ELR (cell line): ENCODE data around the gene HCRTR2.
"Not testable (repeated sequence)": the region's sequence is repeated elsewhere in the genome, so short reads cannot be mapped to it uniquely, and the experiment has no call there.

ENCODE experiments used
- DNase-seq: peaks from one replicate; pipeline ENCODE4 v3.0.0-alpha.2; 2015; ENCODE audit warnings: low read depth

Gene HCRTR2

DNA sequence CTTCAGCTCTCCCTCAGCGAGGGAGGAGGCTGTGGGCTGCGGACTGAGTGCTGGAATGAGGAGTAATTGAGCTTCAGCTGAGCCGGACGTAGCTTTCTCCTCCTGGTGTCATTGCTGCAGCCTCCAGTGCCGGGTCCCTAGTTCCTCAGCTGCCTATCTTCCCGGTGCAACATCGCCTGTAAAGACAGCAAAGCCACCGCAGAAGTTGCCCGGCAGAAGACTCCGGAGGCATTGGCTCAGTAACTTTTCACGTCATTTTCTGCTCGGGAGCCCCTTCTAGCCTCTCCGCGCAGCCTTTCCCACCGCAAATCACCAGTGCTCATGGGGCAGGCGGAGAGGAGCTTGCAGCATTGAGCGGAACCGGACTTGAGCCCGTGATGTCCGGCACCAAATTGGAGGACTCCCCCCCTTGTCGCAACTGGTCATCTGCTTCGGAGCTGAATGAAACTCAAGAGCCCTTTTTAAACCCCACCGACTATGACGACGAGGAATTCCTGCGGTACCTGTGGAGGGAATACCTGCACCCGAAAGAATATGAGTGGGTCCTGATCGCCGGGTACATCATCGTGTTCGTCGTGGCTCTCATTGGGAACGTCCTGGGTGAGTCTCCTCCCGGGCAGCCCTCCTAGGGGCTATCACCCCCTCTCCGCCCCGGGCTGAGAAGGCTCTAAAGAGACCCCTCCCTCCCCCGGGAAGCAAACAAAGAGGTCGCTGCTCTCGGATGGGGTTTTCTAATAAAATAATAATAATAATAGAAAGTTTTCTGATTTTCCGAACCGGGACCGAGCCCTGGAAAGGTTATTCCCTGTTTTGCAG, at the start of gene HCRTR2:
HCRTR2 (plus strand) TSS at position 305 of the 816 bp plus-strand sequence; CDS start at position 378, 73 bp downstream.
- DNase-seq: peak; percentile 9

DNA sequence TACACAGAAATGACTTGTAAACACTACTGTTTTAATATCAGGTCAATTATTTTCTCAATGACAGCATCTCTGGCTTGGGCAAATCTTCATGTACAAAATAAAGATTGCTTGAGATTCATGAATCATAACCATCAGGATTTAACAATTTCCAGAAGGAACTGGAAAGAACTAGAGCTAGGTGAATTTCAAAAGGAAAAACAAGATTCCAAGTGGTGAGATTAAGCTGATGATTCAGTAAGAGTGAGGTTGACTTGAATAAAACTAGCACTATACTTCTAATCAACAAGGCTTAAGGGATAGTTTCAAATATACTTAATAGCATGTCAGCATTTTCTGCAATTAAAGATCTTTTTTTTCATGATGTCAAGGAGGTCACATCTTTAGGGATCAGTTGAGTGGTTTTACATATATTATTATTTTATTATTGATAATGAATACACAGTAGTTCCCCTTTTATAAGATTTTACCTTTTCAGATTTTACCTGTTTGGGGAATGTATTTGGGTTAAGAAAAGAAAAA, 43.5 kb upstream of the HCRTR2 start:
- DNase-seq: no peak

DNA sequence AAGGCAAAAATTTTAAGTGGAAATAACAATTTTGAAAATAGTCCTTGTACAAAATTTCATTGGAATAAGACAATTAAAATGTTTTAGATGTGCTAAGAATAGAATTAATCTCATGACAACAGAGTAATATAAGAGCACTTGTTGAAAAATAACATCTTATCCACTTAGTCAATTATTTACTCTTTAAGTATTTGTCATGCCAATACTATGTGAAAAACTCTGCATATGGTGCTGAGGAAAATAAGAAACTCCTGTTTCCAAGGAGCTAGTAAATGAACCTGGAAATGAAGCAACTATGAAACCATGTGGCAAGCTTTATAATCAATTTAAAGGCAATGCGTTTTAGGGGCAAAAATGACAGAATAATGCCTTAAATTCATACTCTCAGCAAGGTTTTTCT, 42.7 kb upstream of the HCRTR2 start:
- DNase-seq: no peak

DNA sequence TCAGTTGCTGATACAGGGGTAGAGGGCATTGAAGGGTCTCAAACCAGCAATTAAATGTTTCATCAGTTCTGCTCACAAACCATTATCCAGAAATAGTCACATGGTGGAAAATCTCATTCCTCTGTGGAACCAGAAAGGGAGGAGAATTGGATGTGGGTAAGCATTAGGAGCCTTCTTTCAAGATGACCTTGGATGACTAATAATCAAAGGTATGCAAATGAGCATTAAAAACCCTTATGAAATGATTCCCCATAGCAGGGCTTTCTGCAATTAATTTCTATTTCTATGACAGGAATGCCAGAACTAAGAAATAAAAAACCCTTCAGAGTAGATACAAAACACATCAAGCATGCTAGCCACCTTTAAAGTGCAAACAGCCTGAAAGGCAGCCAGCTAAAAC, 37.4 kb upstream of the HCRTR2 start:
- DNase-seq: no peak

DNA sequence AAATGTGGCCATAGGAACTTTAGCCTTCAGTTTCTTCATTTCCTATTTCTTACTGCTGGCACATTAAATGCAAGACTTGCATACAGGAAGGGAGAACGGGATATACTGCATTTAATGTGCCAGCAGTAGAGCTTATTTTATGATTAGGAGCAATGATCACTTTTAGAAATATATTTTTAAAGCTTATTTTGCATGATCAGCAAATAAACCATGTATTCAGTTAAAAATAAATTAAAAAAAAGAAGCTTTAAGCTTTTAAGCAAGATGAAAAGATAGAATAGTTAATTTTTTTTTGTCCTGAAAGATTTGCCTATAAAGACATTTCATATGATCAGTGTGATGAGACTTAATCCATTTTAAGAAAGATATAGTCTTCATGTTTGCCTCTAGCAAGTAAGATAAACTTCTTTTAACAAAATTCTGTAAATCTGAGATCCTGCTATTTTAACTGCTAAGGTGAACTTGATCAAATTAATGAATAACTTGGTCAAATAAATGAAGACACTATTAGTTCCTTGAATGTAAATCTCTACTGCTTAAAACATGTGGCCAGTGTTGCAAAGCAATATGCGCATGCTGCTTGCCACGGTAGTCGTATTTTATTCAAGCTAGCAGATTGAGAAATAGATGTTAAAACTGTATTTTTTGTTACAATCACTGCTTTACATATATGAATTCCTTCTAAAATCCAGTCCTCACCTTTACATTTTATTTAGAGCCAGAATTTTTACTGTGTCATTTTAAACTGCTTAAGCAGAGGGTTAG, 36.2 kb upstream of the HCRTR2 start:
- DNase-seq: no peak

DNA sequence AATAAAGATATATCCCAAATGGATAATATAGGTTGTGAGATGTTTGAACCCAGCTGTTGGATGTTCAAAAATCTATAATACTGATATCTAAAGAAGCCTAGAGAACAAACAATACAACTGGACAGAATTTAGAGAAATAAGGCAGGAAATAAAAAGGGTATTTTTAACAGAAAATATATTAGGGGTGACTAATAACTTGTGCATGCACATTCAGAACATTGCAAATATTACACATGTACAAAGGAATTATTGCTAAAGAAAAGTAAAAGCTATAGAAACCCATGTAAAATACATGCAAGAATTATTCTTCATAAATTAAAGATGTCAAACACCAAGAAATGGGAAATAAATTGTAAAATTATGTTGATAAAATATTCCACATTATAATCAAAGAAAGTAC, 32.7 kb upstream of the HCRTR2 start:
- peak; percentile 45 for DNase-seq

DNA sequence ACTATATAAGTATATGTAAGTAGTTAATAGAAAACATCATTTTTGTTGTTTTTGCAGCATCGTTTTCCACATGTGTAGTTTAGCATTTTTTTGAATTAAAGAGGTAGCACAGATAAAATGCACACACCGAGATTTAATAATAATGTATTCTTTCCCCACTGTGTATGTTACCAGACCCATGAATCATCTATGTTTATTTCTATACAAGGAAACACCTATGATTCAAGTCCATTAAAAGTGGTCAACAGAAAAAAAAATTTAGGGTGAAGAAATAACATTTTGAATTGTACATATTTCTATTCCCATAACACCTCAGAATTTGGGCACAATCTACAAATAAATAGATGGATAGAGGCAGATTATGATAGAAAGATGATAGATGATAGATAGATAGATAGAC, 31.7 kb upstream of the HCRTR2 start:
- DNase-seq: peak; percentile 43

DNA sequence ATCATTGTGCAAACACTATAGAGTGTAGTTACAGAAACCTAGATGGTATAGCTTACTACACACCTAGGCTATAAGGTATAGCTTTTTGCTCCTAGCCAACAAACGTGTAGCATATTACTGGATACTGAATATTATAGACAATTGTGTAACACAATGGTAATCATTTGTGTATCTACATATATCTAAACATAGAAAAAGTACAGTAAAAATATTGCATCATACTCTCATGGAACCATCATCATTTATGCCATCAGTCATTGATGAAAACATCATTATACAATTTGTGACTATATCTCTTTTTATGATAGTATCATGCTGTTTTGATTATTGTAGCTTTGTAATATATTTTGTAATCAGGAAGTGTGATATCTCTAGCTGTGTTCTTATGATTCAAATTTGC, 21.0 kb upstream of the HCRTR2 start:
- no peak for DNase-seq

DNA sequence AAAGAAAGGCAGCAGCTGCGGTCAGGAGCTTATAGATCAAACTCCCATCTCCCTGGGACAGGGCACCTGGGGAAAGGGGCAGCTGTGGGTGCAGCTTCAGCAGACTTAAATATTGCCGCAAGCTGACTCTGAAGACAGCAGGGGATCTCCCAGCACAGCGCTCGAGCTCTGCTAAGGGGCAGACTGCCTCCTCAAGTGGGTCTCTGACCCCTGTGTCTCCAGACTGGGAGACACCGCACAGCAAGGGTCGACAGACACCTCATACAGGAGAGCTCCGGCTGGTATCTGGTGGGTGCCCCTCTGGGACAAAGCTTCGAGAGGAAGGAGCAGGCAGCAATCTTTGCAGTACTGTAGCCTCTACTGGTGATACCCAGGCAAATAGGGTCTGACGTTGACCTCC, 15.5 kb upstream of the HCRTR2 start:
- DNase-seq: not testable (repeated sequence)

DNA sequence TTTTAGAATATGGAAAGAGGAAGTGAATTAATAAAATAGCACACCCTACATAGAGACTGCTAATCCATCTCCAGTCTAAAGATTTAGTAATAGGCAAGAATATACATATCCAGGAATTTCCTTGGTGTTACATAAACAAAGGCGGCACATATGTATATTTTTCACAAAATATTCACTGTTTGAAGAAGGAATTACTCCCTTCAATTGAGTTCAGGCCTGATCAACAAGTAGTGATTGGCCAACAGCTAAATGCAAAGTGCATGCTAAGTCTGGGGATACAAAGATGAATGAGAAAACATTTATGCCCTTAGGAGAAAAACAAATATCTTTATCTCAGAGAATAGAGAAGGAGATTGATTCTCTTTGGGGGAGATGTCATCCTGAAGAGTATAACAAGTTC, 6.5 kb upstream of the HCRTR2 start:
- no peak for DNase-seq

DNA sequence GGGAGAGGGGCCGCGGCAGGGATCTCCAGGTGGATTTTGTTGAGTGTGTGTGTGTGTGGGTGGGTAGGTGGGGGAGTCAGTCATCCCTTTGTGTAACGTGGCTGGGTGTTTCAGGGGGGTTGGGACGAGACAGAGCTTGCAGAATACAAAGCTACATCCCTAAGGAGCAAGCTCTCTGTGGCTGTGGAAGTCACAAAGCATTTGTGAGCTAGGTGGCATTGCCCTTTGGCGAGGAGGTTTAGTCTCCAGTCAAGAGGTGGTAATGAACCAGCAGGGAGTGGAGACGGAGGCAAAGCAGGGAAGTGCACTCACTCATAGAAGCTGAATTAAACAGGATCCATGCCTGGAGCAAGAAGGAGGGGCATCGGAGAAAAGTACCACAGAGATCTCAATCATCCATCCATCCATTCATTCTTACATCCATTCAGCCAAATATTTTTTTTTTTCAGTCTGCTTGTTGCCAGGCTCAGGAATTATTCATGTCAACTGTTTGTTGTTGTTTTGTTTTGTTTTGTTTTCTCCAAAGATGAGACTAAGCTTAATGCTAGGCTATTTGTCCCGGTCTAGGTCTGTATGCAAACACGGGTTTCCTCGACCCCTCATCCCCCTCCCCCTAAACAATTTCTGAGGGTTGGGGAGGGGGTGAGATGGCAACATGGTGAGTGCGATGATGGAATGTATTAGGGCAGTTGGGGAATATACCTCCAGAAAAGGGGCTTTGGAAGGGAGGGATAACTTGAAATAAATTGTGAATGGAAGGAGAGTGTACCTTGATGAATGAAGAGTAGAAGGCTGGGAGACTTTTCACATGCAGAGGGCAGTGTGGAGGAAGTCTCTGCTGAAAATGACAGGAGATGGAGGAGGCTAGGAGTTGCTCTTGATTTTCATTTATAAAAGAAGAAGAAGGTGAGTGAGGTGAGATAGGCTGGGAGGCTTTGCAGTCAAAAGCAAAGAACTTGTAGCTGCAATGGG, 1.0 kb downstream of the HCRTR2 start:
- no peak for DNase-seq

DNA sequence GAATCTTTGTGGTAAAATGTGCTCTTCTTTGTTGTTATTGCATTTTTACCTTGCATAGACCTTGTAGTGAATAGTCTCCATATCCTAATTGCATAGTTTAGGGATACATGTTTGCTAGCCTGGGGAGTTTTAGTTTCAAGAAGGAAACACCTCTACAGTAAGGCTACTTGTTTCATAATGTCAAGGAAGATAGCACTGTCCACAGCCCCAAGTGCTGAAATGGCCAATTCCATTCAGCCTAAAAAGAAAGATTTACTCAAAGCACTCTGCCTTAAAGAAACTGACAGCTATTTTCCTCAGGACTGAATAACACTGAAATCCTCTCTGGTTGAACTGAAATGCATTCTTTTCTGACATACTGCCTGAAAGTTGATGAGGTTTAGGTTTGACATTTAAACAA, 2.6 kb downstream of the HCRTR2 start:
- peak; percentile 15 for DNase-seq

DNA sequence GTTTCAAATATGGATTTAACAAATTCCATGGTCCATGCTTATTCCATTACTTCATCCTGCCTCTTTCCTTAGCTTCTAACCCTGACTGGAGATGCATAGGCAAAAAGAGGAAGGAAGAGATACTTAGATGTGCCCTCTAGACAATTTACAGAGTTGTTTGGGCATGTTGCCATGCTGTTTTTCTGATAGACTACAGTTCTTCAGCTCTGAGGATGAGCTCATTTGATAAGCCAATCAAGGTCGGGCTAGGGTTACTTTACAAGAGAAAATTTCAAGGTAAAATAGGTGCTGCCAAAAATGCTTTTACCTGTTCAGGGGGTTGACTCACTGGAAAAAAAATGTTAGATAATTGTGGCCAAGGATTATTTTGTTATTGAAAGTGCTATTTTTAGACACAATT, 5.9 kb downstream of the HCRTR2 start:
- DNase-seq: no peak

DNA sequence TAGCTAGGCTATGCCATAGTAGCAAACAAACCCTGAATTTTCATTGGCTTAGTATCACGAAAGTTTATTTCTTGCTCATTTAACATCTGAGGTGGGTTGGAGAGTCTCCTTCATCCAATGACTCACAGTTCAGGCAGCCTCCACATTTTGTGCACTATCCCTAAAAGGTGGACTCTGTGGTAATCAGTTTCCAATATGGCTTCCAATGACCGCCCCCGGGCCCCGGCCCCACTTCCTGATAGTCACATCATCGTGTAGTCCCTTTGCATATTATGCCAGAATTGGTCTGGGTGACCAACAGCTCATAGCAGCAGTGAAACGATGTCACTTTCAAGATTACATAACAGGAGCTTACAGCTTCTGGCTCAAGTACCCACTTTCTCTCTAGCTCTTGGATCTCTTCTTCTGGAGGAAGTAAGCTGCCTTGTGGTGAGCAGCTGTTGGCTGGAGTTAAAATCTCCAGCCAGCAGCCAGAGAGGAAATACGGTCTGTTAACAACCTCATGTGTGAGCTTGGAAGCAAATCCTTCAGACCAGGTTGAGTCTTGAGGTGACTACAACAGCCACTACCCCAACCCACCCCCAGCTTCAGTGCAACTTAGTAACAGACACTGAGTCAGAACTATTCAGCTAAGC, 7.8 kb downstream of the HCRTR2 start:
- peak; percentile 8 for DNase-seq

DNA sequence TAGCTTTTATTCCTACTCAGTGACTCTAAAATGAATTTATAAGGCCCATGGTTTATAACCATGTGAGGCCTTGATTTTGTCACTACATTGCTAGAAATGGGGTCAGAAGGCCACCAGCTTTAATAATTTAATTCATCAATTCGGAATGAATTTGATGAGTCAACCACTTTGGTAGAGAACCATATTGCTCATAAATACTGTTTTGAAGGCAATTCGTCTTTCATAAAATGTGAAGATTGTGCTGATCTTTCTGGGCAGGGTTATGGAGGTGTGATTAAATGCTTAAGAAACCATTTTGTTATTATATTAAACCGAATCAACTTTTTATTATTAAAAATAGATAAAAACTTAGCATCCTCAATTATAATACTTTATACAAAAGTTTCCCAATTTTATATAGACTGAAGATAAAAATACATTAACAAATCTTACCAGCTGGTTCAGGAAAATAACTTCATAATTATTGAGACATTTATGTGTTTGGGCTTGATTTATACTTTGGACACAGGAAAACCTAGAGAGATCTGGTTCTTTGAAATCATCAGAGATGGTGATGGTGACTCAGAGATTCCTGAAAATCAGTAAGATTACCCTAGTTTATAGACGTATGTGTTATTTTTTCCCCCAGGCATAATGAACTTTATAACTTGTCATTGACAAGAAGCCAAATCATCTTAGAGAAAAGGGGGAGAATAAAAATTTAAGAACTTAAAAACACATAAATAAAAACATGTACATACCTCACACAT, 10.6 kb downstream of the HCRTR2 start:
- peak; percentile 13 for DNase-seq

DNA sequence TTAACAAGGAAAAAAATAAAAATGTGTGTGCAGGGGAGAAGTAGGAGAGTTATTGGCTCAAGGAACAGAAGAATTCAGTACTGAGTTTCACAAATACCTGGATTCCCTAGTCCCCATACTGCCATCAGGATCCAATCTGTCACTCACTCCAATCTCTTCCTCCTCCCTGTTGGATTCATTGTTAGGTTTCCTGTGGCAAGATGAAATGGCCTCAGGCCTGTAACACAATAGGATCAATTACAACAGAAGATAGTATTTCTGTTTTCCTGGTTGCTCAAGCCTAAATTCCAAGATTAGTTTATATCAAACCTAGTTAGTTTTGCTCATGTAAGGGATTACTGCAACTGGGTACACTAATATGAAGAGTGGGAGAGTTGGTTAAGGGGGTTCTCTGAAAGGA, 24.4 kb downstream of the HCRTR2 start:
- no peak for DNase-seq

DNA sequence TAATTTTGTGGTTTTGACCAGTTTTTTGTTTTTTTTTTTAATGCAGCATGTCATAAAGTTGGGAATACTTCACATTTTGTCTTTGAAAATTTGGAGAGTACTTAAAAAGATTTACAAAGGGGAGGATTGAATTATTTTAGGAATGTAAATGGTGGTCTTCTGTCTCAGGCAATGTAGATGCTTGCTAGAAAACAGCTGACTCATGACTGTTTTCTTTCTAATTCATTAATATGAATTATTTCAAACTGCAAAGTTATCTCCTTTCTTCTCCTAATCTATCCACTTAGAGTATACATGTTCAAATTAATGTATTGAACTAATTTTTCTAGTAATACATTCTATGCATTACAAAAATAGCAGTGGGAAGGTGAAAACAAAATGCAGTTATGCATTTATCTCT, 24.9 kb downstream of the HCRTR2 start:
- no peak for DNase-seq

DNA sequence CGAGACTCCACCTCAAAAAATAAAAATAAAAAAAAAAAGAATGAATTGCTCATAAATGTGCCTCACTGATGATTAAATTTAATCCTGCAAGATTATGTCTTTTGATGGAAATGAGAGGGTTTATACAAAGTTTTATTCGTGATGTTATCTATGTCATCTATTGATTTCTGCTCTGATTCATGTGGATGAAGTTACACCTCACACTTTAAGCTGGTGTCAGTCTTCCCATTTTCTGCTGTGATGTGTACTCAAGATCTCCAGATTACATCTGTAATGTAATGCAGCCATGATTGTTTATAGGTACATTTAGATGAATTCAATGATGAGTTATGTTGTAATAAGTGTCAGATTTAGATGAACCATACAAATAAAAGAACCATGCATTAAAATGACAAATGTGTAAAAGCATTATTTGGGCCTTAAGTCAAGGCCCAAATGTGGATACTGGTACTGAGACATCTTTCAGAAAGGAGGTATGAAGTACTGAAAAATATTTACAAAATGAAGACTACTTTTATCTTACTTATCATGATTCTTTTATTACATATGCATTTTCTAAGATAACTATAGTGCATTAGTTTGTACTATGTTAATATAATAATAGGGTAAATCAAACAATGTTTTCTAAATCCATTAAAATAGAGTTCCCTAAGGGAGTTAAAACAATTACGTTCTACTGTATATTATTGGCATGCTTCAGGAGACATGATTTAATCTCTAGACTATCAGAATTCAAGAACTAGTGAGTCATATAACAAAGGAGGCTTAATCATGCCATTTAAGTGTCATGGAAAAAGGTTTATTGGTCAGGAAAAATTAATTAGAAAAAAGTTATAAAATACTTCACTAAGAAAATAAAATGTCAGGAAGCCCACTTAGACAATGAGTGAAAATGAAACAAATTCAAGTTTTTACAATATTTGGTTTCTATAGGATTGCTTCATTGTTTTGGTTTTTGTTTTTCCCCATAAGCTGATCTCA, 34.5 kb downstream of the HCRTR2 start:
- DNase-seq: peak; percentile 24

DNA sequence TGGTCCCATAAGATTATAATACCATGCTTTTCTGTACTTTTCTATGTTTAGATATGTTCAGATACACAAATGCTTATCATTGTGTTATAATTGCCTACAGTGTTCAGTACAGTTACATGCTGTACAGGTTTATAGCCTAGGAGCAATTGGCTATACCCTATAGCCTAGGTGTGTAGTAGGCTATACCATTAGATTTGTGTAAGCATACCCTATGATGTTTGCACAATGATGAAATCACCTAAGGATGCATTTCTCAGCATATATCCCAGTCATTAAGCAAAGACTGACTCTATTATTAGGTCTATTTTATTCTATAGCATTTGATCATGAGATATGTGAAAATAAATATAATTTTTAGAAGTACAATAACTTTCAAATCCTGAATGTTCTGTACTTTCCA, 36.6 kb downstream of the HCRTR2 start:
- DNase-seq: no peak

DNA sequence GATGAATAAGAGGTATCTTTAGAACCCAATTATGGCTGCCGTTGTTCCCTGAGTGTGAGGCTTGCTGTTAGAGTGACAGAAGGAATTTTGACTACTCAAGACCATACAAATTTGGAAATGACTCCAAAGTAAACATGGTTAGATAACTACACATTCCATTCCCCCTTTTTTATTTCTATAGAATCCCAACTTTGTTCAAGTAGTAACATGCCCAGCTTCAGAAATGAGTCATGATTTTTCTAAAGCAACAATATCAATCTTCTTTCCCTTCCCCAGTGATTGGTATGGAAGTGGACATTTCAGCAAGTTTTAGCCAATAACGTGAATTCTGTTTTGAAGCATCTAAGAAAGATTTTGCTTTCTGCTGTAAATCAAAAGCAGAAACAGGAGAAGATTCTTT, 37.8 kb downstream of the HCRTR2 start:
- peak; percentile 6 for DNase-seq
